ENCODE results near the gene ALS2.

GRCh38 chr2:201828220-201828619 lies 47.5 kb upstream of the ALS2 start:
- TF ChIP-seq CTCF (IDR thresholded peaks at IDR 0.05), result no peak
- no peak for TF ChIP-seq EZH2 (IDR thresholded peaks at IDR 0.05; ENCODE audit: borderline replicate concordance, insufficient read depth, low read depth, low read length, poor library complexity, severe bottlenecking)

Data from B cell (primary cell).